Measurements from ENCODE around the gene SLC30A4.

Gene SLC30A4

GRCh38 chr15:45449916-45450867, 72.4 kb downstream of the SLC30A4 start:
- no peak for DNase-seq (ENCODE audit: low spot score)

- no peak for DNase-seq (ENCODE audit: low spot score)
These were observed 73.2 kb downstream of the SLC30A4 start for GRCh38 chr15:45449395-45449794.

GRCh38 chr15:45448066-45448915, 74.3 kb downstream of the SLC30A4 start:
- DNase-seq (ENCODE audit: low spot score), result no peak

GRCh38 chr15:45443645-45444044, 78.9 kb downstream of the SLC30A4 start:
- no peak for DNase-seq (ENCODE audit: low spot score)

GRCh38 chr15:45442507-45443135, 79.9 kb downstream of the SLC30A4 start:
- no peak for DNase-seq (ENCODE audit: low spot score)

- no peak for DNase-seq (ENCODE audit: low spot score)
These were observed 80.9 kb downstream of the SLC30A4 start for GRCh38 chr15:45441686-45442085.

- no peak for DNase-seq (ENCODE audit: low spot score)
These were observed 81.5 kb downstream of the SLC30A4 start for GRCh38 chr15:45441036-45441435.

GRCh38 chr15:45439521-45440260, 82.9 kb downstream of the SLC30A4 start:
- no peak for DNase-seq (ENCODE audit: low spot score)

- DNase-seq (ENCODE audit: low spot score), result no peak
These were observed 87.2 kb downstream of the SLC30A4 start for GRCh38 chr15:45435124-45435903.

GRCh38 chr15:45434078-45434567, 88.4 kb downstream of the SLC30A4 start:
- DNase-seq (ENCODE audit: low spot score), result no peak

GRCh38 chr15:45431511-45431910, 91.0 kb downstream of the SLC30A4 start:
- DNase-seq (ENCODE audit: low spot score), result no peak

GRCh38 chr15:45429941-45430792, 92.4 kb downstream of the SLC30A4 start:
- peak; percentile 90 for DNase-seq (ENCODE audit: low spot score)

Data from ecto neural progenitor cell (in vitro differentiated cells).